Measurements from ENCODE around the gene PLXNA4. TPM values are rescaled to one million over a fixed set of nuclear protein-coding genes. Genes with fewer than 3 reads are reported as not detected.
A peak's percentile ranks its signal among the peaks of the same experiment; 100 is the strongest.

PLXNA4 gene
- total RNA-seq, 2 experiments from 2014 or later = 0.18 to 0.70 TPM

GRCh38 chr7:132509643-132510042, 66.6 kb downstream of the PLXNA4 start:
- no peak overlapping the region for H3K4me3 Mint-ChIP-seq

GRCh38 chr7:132508724-132509353, 67.4 kb downstream of the PLXNA4 start:
- ATAC-seq (no peak), DNase-seq (no peak)
- TF ChIP-seq CTCF (IDR thresholded peaks at IDR 0.05) = no peak
- Mint-ChIP-seq H3K9me3 (no peaks in the 10 kb centered on the region), H3K27ac (no peak overlapping the region), H3K27me3 (no peaks in the 10 kb centered on the region), H3K4me1 (ENCODE audit: low read depth) (peaks cover 10% of the 10 kb centered on the region), H3K4me3 (no peak overlapping the region), H3K36me3 (ENCODE audit: low read depth) (no peaks in the 10 kb centered on the region)
- ChIA-PET POLR2A (no interaction called here), CTCF (interaction anchor here (0.8 to 1.1 kb wide), 2 partner anchors 22 to 57 kb away, joined by 3 read pairs; no protein-coding TSS in a partner anchor)
- intact Hi-C loops (cut with micrococcal nuclease) = no loop called here

More at GRCh38 chr7:132509643-132510042, 66.6 kb downstream of the PLXNA4 start:
- peaks cover 10% of the 10 kb centered on the region for H3K4me1 Mint-ChIP-seq (ENCODE audit: low read depth)
- ATAC-seq (peak; percentile 39), DNase-seq (no peak)
- H3K36me3 Mint-ChIP-seq (ENCODE audit: low read depth) = no peaks in the 10 kb centered on the region
- no peaks in the 10 kb centered on the region for H3K9me3 Mint-ChIP-seq
- intact Hi-C loops (cut with micrococcal nuclease) = no loop called here
- CTCF ChIA-PET = interaction anchor here (0.8 kb wide), 1 partner anchor 23 kb away, joined by 3 read pairs; no protein-coding TSS in a partner anchor
- POLR2A ChIA-PET = no interaction called here
- no peaks in the 10 kb centered on the region for H3K27me3 Mint-ChIP-seq
- TF ChIP-seq CTCF (IDR thresholded peaks at IDR 0.05) = no peak
- H3K27ac Mint-ChIP-seq = no peak overlapping the region

- ChIA-PET CTCF (interaction anchor here (1.0 kb wide), 1 partner anchor 13 kb away, joined by 3 read pairs; no protein-coding TSS in a partner anchor), POLR2A (no interaction called here)
- intact Hi-C loops (cut with micrococcal nuclease) = no loop called here
- no peak for TF ChIP-seq CTCF (IDR thresholded peaks at IDR 0.05)
- ATAC-seq = no peak
- Mint-ChIP-seq H3K9me3 (no peaks in the 10 kb centered on the region), H3K36me3 (ENCODE audit: low read depth) (no peaks in the 10 kb centered on the region), H3K27me3 (no peaks in the 10 kb centered on the region), H3K4me3 (no peak overlapping the region), H3K27ac (no peak overlapping the region), H3K4me1 (ENCODE audit: low read depth) (peaks cover 7% of the 10 kb centered on the region)
- no peak for DNase-seq
Observed at GRCh38 chr7:132504852-132505251, 71.4 kb downstream of the PLXNA4 start.

GRCh38 chr7:132504071-132504470, 72.2 kb downstream of the PLXNA4 start:
- ATAC-seq (no peak), DNase-seq (no peak)
- intact Hi-C loops (cut with micrococcal nuclease) = no loop called here
- no peak overlapping the region for H3K27ac Mint-ChIP-seq
- H3K36me3 Mint-ChIP-seq (ENCODE audit: low read depth) = no peaks in the 10 kb centered on the region
- H3K4me1 Mint-ChIP-seq (ENCODE audit: low read depth) = no peaks in the 10 kb centered on the region
- POLR2A ChIA-PET = no interaction called here
- no peaks in the 10 kb centered on the region for H3K27me3 Mint-ChIP-seq
- CTCF ChIA-PET = interaction anchor here (1.0 kb wide), 1 partner anchor 99 kb away, joined by 3 read pairs; no protein-coding TSS in a partner anchor
- H3K9me3 Mint-ChIP-seq = no peaks in the 10 kb centered on the region
- TF ChIP-seq CTCF (IDR thresholded peaks at IDR 0.05) = no peak
- H3K4me3 Mint-ChIP-seq = no peak overlapping the region

GRCh38 chr7:132503415-132503814, 72.9 kb downstream of the PLXNA4 start:
- Mint-ChIP-seq H3K36me3 (ENCODE audit: low read depth) (no peaks in the 10 kb centered on the region), H3K9me3 (no peaks in the 10 kb centered on the region), H3K27ac (no peak overlapping the region), H3K27me3 (no peaks in the 10 kb centered on the region), H3K4me1 (ENCODE audit: low read depth) (no peaks in the 10 kb centered on the region), H3K4me3 (no peak overlapping the region)
- peak; percentile 47 for ATAC-seq
- DNase-seq = no peak
- ChIA-PET POLR2A (no interaction called here), CTCF (interaction anchor here (1.0 kb wide), 1 partner anchor 100 kb away, joined by 3 read pairs; no protein-coding TSS in a partner anchor)
- no peak for TF ChIP-seq CTCF (IDR thresholded peaks at IDR 0.05)
- intact Hi-C loops (cut with micrococcal nuclease) = no loop called here

Measured in activated CD8-positive, alpha-beta T cell treated with anti-CD3 and anti-CD28 coated beads for 36 hours (primary cell).